GOT3 (cell line): ENCODE data around the gene BCL11B.
A peak's percentile ranks its signal among the peaks of the same experiment; 100 is the strongest.

Source experiments
- DNase-seq: peaks from one replicate; lab custom pipeline; 2025; ENCODE audit warnings: mixed read lengths; lab: John Stamatoyannopoulos, UW

The BCL11B gene

GRCh38 chr14:99271951-99272631, at the start of gene BCL11B:
TSS of gene BCL11B (minus strand) at chr14:99272197. CDS start at chr14:99271218, 979 bp downstream.
- no peak for DNase-seq

- DNase-seq, result no peak
Measured at GRCh38 chr14:99321236-99321925, 49.4 kb upstream of the BCL11B start.

- no peak for DNase-seq
Measured at GRCh38 chr14:99320621-99321235, 48.7 kb upstream of the BCL11B start.

- peak; percentile 2 for DNase-seq
Measured at GRCh38 chr14:99320105-99320572, 48.1 kb upstream of the BCL11B start.

- DNase-seq, result no peak
Measured at GRCh38 chr14:99318959-99319295, 46.9 kb upstream of the BCL11B start.

GRCh38 chr14:99318091-99318958, 46.3 kb upstream of the BCL11B start:
- no peak for DNase-seq

- DNase-seq, result no peak
Measured at GRCh38 chr14:99317231-99318090, 45.5 kb upstream of the BCL11B start.

GRCh38 chr14:99316281-99317163, 44.5 kb upstream of the BCL11B start:
- DNase-seq, result no peak

- DNase-seq, result no peak
Measured at GRCh38 chr14:99315197-99315596, 43.2 kb upstream of the BCL11B start.

GRCh38 chr14:99314623-99315022, 42.6 kb upstream of the BCL11B start:
- no peak for DNase-seq

- DNase-seq, result no peak
Measured at GRCh38 chr14:99313234-99313633, 41.2 kb upstream of the BCL11B start.

GRCh38 chr14:99312106-99312505, 40.1 kb upstream of the BCL11B start:
- no peak for DNase-seq

- DNase-seq, result no peak
Measured at GRCh38 chr14:99309220-99309766, 37.3 kb upstream of the BCL11B start.

- no peak for DNase-seq
Measured at GRCh38 chr14:99304208-99304607, 32.2 kb upstream of the BCL11B start.

- DNase-seq, result no peak
Measured at GRCh38 chr14:99300190-99300589, 28.2 kb upstream of the BCL11B start.

GRCh38 chr14:99296517-99296916, 24.5 kb upstream of the BCL11B start:
- no peak for DNase-seq

GRCh38 chr14:99289394-99290189, 17.6 kb upstream of the BCL11B start:
- no peak for DNase-seq

- DNase-seq, result no peak
Measured at GRCh38 chr14:99288948-99289347, 17.0 kb upstream of the BCL11B start.
